Measurements from ENCODE around the gene AP2M1.

GRCh38 chr3:184231671-184232070 is 57.0 kb downstream of the AP2M1 start:
- no peak for TF ChIP-seq TAF1 (IDR thresholded peaks at IDR 0.05; ENCODE audit: low read depth)
- no peak for TF ChIP-seq CTCF (IDR thresholded peaks at IDR 0.05; ENCODE audit: poor library complexity, severe bottlenecking)
- no peak for TF ChIP-seq EZH2 (IDR thresholded peaks at IDR 0.05; ENCODE audit: borderline replicate concordance, insufficient read depth, low read length, poor library complexity, severe bottlenecking)
- no peak for TF ChIP-seq SMC3 (conservative IDR thresholded peaks at IDR 0.05; ENCODE audit: poor library complexity)
- TF ChIP-seq POLR2AphosphoS5 (IDR thresholded peaks at IDR 0.05) = no peak
- no peak for TF ChIP-seq RAD21 (conservative IDR thresholded peaks at IDR 0.05)
- TF ChIP-seq EP300 (conservative IDR thresholded peaks at IDR 0.05; ENCODE audit: poor library complexity, severe bottlenecking) = no peak
- TF ChIP-seq, protein P1, sequence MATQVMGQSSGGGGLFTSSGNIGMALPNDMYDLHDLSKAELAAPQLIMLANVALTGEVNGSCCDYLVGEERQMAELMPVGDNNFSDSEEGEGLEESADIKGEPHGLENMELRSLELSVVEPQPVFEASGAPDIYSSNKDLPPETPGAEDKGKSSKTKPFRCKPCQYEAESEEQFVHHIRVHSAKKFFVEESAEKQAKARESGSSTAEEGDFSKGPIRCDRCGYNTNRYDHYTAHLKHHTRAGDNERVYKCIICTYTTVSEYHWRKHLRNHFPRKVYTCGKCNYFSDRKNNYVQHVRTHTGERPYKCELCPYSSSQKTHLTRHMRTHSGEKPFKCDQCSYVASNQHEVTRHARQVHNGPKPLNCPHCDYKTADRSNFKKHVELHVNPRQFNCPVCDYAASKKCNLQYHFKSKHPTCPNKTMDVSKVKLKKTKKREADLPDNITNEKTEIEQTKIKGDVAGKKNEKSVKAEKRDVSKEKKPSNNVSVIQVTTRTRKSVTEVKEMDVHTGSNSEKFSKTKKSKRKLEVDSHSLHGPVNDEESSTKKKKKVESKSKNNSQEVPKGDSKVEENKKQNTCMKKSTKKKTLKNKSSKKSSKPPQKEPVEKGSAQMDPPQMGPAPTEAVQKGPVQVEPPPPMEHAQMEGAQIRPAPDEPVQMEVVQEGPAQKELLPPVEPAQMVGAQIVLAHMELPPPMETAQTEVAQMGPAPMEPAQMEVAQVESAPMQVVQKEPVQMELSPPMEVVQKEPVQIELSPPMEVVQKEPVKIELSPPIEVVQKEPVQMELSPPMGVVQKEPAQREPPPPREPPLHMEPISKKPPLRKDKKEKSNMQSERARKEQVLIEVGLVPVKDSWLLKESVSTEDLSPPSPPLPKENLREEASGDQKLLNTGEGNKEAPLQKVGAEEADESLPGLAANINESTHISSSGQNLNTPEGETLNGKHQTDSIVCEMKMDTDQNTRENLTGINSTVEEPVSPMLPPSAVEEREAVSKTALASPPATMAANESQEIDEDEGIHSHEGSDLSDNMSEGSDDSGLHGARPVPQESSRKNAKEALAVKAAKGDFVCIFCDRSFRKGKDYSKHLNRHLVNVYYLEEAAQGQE (IDR thresholded peaks at IDR 0.05; ENCODE audit: borderline replicate concordance) = no peak
